Measurements from ENCODE around the gene ADAMTS6.

Gene ADAMTS6

DNA sequence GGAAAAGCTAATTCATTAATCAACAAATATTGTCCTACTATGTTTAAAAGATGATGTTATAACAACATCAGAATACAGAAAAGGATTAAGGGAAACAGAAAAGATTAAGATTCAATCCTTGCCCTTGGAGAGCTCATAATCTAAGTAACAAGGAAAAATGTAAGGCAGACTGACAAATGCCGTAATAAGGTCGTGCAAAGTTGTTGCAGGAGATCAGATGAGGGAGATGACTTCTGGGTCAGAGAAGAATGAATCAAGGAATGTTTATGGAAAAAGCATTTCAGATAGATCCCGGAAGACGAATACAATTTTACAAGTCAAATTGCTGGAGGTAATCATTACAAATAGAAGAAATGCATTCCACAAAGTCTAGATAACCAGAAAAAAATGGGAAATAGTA, 6.4 kb downstream of the ADAMTS6 start:
- no peak for DNase-seq (ENCODE audit: extremely low read depth in 1 of 2, low read depth in 1 of 2)

DNA sequence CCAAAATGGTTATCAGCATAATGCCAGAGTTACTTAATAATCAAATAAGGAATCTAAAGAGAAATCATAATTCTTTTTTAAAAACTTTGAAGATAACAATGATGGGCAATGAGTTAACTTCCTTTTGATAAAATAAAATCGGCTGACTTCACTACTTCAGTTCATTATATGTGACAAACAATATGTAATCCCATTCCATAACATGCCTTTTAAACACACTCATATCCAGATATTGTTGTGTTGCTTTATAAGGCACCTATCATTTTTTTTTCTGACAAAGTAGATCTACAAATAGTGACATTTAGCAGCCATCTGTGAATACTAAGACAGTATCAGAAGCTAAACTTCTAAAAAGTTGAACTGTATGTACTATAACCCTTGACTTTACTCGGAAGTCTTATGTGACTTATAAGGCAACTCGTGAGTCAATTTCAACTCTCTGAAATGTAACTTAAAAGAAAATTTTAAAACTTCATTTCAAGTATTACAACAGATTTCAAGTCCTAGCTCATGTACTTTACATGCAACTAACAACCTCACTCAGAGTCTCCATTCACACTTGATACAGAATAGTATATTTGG, 7.5 kb downstream of the ADAMTS6 start:
- no peak for DNase-seq (ENCODE audit: extremely low read depth in 1 of 2, low read depth in 1 of 2)

DNA sequence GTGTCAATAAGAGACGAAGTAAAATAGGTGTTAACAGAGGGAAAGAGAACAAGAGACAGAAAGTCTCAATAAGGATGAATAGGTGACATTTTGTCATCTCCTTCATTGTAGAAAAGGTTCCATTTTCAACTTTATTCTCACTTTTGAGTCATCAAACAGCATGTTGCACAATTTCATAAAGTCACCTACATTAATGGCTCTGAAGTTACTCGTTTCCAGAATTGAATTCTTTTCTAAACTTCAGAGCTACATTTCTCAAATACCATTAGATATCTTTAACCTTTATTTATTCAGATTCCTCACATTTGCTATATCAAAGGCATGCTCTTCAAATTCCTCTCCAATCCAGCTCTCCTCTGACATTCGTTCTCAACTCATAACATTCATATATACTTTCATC, 13.1 kb downstream of the ADAMTS6 start:
- DNase-seq (ENCODE audit: extremely low read depth in 1 of 2, low read depth in 1 of 2), result no peak

DNA sequence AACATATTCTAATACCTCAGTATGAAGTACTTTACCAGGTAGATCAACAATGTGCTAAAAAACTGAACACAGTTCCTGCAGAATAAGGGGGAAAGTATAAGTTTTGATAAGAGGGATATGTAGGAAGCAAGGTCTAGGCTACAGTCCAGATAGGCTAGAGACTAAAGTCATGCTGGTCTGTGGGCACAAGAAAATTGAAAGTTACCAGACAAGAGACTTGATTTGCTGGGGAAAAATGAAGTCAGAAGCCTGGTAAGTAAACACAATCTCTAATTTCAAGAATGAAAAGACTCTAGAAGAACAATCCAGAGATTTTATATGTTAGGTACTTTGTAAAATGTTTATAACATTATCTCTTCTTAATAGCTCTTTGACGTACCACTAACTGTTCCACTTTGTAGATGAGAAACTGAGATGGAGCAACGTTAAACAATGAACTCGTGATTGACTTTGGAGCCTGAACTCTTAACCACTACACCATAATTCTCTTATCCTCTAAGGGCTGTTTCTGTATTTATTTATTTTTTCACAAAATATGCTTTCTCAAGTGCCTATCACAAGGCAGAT, 19.5 kb downstream of the ADAMTS6 start:
- no peak for DNase-seq (ENCODE audit: extremely low read depth in 1 of 2, low read depth in 1 of 2)

DNA sequence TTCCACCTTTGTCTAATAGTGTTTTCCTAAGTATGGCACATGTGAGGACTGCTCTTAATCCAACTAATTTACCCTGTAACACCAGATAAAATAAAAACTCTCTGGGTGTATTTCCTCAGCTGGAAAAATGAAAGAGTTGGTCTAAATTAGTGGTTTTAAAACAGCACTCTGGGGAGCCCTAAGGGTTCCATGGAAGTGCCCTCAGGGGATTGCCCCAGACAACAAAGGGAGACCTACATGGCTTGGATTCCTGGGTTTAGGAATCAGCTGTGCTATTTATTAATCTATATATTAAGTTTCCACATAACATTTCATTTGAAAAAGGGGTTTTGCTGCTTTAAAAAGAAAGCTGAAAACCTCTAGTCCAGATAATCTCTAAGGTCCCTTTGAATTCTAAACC, 20.2 kb downstream of the ADAMTS6 start:
- DNase-seq (ENCODE audit: extremely low read depth in 1 of 2, low read depth in 1 of 2), result no peak

DNA sequence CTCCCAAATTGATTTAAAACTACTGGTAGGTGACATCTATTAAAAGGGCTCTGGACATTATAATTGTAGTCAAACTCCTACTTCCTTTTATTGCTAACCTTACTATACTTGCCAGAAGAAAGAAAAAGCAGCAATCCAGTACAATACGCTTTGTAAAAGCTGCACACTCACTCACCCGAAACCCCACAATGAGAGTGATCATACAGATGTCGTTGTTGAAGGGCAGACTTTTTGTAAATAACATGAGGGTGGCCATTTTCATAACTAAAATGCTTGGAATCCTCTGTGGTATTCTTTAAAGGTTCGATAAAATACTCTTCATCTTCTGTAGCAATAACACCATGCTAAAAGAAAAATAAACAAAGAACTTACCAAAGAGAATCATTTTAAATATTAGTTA, 21.7 kb downstream of the ADAMTS6 start:
- no peak for DNase-seq (ENCODE audit: extremely low read depth in 1 of 2, low read depth in 1 of 2)

DNA sequence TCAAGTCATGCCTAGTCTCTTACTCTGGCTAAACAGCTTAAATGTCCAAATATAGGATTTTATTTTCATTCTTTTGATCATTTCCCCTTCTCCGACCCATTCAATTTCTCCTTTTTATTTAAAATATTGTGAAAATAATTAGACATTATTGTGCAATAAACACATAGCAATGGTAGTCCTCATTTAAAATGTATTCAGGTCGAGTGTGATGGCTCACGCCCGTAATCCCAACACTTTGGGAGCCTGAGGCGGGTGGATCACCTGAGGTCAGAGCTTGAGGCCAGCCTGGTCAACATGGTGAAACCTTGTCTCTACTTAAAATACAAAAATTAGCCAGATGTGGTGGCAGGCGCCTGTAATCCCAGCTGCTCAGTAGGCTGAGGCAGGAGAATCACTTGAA, 26.7 kb downstream of the ADAMTS6 start:
- DNase-seq (ENCODE audit: extremely low read depth in 1 of 2, low read depth in 1 of 2), result no peak

DNA sequence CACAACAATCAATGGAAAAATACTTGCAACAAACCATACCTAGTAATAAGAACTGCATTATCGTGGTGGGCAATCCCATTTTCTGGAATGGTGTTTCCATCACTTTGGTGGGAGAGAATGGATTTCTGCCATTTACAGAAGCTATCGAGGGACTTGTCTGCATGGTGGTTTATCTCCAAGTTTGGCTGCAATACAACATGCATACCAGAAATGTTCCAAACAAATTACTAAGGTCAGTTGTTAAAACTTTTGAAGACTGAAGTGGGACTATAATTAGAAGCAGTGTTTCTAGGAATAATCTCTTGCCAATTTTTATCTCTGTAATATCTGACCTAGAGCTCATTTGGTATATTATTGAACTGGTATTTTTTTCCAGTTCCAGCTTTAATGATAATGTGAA, 30.3 kb downstream of the ADAMTS6 start:
- DNase-seq (ENCODE audit: extremely low read depth in 1 of 2, low read depth in 1 of 2), result no peak

DNA sequence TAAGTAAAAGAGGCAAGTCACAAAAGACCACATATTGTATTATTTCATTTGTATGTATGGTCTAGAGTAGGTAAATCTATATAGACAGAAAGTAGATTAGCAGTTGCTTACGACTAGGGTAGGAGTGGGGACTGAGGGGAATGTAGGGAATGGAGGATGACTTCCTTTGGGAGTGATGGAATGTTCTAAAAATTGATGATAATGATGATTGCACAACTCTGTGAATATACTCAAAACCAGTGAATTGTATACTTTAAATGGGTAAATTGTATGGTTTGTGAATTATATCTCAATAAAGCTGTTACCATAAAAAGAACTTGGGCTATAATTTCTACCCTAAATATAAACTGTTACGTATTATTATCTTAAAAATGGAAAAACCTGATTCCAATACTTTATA, 35.0 kb downstream of the ADAMTS6 start:
- DNase-seq (ENCODE audit: extremely low read depth in 1 of 2, low read depth in 1 of 2), result no peak

DNA sequence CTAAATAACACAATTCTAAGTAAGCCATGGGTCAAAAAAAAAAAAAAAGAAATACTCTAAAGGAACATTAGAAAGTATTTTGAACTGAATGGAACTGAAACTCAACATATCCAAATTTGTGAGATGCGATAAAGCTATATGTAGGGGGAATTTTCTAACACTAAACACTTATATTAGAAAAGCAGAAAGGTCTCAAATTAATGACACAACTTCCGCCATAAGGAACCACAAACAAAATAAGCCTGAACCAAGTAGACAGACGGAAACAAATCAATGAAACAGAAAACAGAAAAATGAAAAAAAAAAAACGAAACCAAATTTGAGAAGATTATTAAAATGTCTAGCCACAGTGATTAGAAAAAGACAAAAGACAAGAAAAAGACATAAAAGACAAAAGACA, 39.9 kb downstream of the ADAMTS6 start:
- DNase-seq (ENCODE audit: extremely low read depth in 1 of 2, low read depth in 1 of 2), result no peak

DNA sequence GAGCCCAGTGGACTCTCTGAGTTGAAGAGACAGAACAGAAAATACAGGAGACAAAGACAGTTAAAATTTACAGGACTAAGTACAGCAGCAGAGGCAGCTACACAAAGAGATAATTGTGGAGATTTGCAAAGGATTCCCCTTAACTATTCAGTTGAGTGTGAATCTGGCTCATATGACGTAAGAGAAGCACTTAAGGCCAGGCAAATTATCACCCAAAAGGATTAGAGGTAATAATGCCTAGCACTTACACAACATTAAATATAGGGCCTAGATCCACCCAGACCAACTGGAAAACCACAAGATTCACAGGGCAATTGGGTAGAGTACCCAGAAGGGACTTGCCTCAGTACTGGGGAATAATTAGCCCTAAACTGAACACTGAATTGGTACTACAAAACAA, 41.3 kb downstream of the ADAMTS6 start:
- DNase-seq (ENCODE audit: extremely low read depth in 1 of 2, low read depth in 1 of 2), result no peak

DNA sequence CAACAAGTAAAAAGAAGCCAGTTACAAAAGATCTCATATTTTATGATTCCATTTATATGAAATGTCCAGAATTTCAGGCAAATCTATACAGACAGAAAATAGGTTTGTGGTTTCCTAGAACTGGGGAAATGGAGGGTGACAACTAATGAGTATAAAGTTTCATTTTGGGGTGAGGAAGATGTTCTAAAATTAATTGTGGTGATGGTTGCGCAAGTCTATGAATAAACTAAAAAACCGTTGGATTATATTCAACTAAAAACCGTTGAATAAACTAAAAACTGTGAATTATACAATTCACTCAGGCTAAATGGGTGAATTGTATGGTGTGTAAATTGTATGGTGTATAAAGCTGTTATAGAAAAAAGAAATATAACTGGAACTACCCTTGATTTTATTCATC, 47.6 kb downstream of the ADAMTS6 start:
- DNase-seq (ENCODE audit: extremely low read depth in 1 of 2, low read depth in 1 of 2), result no peak

DNA sequence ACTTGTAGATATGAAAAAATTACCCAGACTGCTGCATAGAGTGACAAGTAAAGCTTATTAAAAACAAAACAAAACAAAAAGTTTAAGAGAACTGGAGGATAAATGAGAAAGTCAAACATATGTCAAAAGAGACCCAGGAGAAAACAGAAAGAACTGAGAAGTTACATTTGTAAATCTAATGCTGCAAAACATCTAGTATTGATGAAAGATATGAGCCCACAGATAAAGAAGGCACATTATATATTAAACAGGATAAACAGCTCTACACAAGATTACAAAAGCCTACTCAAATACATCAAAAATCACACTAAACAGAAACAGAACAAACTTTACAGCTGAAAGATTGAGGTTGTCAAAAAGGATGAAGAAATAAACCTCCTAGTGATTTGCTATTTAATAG, 55.1 kb downstream of the ADAMTS6 start:
- no peak for DNase-seq (ENCODE audit: extremely low read depth in 1 of 2, low read depth in 1 of 2)

DNA sequence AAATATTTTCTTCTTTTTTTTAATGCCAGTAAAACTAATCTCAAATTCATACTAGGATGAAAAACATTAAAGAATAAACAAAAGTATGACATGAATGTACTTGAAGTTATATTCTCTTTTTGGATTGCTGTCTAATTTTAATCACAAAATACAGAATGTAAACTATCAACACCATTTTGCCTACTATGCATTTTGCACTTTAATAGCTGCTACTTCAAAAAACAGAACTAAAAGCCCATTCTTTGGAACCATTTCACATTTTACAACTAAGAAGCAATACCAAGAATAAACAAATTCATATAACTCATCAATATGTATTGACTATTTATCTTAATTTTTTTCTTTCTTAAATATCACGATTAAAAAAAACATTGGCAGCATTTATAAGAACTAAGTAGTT, 58.1 kb downstream of the ADAMTS6 start:
- no peak for DNase-seq (ENCODE audit: extremely low read depth in 1 of 2, low read depth in 1 of 2)

DNA sequence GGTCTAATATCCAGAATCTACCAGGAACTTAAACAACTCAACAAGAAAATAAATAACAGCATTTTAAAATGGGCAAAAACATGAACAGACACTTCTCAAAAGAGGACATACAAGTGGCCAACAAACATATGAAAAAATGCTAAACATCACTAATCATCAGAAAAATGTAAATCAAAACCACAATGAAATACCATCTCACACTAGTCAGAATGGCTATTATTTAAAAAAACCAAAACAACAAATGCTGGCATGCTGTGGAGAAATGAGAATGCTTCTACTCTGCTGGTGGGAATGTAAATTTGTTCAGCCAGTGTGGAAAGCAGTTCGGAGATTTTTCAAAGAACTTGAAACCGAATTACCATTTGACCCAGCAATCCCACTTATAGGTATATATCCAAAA, 63.1 kb downstream of the ADAMTS6 start:
- DNase-seq (ENCODE audit: extremely low read depth in 1 of 2, low read depth in 1 of 2), result no peak

DNA sequence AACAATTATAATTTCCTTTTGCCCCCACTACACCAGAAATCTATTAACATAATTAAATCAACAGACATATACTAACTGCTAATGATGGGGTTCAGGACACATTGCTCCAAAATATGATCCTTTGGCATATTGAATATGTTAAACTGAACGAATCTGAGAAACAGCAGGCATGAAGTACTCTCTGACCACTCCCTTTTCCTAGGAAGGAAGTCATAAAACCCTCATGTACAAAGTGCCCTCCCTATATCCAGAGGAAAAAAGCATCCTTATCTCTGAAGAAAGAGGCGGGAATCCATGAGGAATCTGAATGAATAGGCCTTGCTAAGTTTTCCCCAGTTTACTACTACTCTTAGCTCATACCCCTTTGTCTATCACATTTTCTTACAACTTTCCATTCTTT, 67.9 kb downstream of the ADAMTS6 start:
- DNase-seq (ENCODE audit: extremely low read depth in 1 of 2, low read depth in 1 of 2), result no peak

DNA sequence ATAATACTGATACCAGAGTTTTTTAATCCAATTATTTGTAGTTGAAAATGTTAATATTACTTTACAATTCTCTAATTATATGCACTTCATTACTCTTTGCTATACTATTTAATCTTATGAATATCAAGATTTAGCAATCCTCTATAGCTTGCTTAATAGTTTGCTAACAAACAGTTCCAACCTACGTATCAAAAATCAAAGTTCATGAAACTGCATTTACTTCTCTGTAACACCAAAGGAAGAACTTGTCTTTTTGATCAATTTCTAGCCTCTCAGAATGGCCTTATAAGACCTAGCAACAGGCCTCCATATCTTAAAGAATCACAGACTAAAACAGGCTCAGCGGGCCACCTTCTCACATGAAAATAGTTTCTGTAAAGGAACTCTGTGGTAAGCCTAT, 68.9 kb downstream of the ADAMTS6 start:
- DNase-seq (ENCODE audit: extremely low read depth in 1 of 2, low read depth in 1 of 2), result no peak

DNA sequence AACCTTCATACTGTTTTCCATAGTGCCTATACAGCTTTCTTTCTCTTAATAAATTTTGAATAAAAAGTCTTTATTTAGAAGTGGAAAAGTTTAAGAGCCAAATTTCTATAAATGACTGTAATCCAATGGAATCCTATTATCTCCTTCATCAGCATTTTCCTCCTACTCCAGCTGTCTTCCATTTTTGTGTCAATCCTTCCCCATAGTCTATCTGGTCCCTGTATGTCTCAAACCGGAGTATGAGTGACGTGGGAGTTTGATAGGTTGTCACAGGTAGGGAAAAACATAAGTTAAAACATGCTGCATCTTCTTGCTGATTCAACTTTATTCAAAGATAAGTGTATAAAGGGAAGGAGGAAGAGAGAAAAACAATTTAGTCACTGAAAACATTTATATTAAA, 70.4 kb downstream of the ADAMTS6 start:
- no peak for DNase-seq (ENCODE audit: extremely low read depth in 1 of 2, low read depth in 1 of 2)

DNA sequence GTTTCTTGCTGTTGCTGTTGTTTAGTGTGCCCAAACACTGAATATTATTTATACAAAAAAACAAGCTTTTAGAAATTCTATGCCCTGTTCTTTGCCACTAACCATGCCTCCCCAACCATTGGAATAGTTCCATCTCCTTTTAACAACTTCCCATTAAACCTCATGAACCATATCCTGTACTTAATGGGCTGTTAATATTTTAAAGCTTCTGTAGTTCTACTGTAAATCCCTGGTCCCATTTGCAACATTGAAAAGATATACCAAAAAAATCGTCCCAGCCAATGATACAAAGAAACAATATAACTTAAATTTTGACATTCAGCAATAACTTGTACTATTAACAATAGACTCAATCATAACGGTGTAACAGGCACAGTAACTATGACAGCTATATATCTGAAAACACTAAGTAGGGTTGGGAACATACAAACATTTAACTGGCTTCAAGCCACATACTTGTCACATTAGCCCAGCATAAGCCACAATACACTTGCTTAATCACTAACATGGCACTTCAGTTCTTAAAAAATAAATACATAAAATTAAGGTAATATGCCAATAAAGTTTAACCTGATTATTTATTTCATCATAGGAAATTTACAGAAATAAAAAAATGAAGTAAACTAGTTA, 86.1 kb downstream of the ADAMTS6 start:
- DNase-seq (ENCODE audit: extremely low read depth in 1 of 2, low read depth in 1 of 2), result no peak

DNA sequence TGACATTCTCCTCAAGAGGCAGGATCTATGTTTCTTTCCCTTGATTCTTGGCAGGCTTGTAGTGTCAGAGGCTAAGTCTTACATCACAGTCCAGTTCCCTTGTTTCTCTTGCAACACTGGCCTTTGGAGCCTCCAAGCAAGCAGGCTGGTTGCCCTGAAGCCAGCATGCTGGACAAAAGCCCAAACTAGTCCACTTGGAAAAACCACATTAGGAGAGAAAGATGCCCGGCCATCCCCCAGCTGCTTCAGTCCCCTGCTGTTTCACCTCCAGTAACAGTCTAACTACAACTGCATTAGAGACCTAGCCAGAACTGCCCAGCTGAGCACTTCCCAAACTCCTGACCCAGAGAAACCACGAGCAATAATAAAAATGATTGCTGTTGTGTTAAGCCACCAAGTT, 87.6 kb downstream of the ADAMTS6 start:
- DNase-seq (ENCODE audit: extremely low read depth in 1 of 2, low read depth in 1 of 2), result no peak

DNA sequence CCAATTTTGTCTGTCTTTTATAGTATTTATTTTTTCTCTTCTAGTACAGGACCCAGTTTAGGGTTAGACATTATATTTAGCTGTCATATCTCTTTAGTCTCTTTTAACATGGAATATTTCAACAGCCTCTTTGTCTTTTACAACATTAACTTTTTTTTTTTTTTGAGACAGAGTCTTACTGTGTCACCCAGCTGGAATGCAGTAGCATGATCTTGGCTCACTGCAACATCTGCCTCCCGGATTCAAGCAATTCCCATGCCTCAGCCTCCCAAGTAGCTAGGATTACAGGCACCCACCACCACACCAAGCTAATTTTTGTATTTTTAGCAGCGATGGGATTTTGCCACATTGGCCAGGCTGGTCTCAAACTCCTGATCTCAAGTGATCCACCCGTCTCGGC, 90.1 kb downstream of the ADAMTS6 start:
- no peak for DNase-seq (ENCODE audit: extremely low read depth in 1 of 2, low read depth in 1 of 2)

DNA sequence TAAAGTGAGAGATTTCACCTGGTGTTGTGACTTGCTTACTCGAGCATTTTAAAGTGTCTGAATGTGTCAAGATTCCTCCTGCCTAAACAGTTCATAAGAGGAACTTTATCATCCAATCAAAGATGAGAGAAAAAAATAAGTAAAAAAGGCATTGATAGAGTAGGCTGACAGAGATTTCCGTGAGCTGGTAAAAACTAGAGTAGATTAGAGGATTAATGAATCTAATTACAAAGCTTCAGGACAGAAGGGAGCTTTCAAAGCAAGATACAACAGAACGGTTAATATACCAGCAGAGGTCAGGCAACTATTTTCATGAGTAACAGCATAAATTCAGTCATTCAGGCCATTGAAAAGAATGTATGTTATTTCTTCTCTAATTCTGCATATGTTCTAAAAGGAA, 91.5 kb downstream of the ADAMTS6 start:
- no peak for DNase-seq (ENCODE audit: extremely low read depth in 1 of 2, low read depth in 1 of 2)

DNA sequence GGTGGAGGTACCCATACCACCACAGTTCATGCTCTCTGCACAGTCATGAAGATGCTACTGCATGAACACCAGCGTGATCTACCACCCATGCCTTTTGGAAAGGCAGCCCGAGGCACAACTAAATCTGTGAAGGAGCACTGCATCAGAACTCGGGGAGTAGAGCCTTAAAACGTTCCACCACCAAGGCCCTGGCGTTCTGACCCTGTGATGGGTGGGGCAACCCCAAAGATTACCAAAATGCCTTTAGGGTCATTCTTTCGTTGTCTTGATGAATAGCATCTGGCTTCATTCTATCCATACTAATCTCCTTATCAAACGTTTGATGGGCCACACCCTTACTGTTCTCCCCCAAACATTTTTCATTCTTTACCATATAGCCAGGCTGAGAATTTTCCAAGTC, 97.9 kb downstream of the ADAMTS6 start:
- no peak for DNase-seq (ENCODE audit: extremely low read depth in 1 of 2, low read depth in 1 of 2)
